Stomach (tissue), 9 donors: ENCODE data around the gene CLSTN3. TPM values are rescaled to one million over a fixed set of nuclear protein-coding genes. Genes with fewer than 3 reads are reported as not detected.

Experiments used
- DNase-seq, 2 donors: peaks; one replicate each; pipeline versions ENCODE4 v3.0.0 to v3.0.0-alpha.2; 2013 to 2019
- H3K27ac ChIP-seq, 5 donors: fragments of 200-600 bp in 4 of 5; sonication (generic) in 4 of 5; one replicate each; pipeline ENCODE4 v1.5.1; 2013 to 2019; ENCODE audit warnings: mild to moderate bottlenecking in 1 of 5, moderate library complexity in 1 of 5
- H3K27me3 ChIP-seq, 3 donors: fragments of 200-600 bp; sonication (generic); one replicate each; pipeline ENCODE4 v1.5.1; 2017 to 2019; ENCODE audit warnings: mixed run types in 1 of 3
- H3K36me3 ChIP-seq, 4 donors: fragments of 200-600 bp; sonication (generic); 1 replicate in 3 of 4; 2 replicates in 1 of 4; pipeline ENCODE4 v1.5.1; 2016 to 2019
- H3K4me1 ChIP-seq, 4 donors: fragments of 200-600 bp; sonication (generic); one replicate each; pipeline ENCODE4 v1.5.1; 2016 to 2019
- H3K4me3 ChIP-seq, 4 donors: fragments of 200-600 bp; sonication (generic) in 3 of 4; one replicate each; pipeline ENCODE4 v1.5.1; 2016 to 2019; ENCODE audit warnings: mild to moderate bottlenecking in 1 of 4
- H3K9me3 ChIP-seq, 4 donors: fragments of 200-600 bp; sonication (generic); one replicate each; pipeline ENCODE4 v1.5.1; 2016 to 2019
- CTCF ChIP-seq, 7 experiments: fragments of 450-650 bp in 4 of 7; fragments of 200-600 bp in 3 of 7; sonication (generic) in 3 of 7; IDR thresholded peaks; one replicate each; pipeline ENCODE4 v1.5.1; 2016 to 2019; ENCODE audit warnings: antibody characterized with exemption in 7 of 7, control low read depth in 2 of 7, mild to moderate bottlenecking in 1 of 7
- EP300 ChIP-seq: sonication (generic); formaldehyde crosslinking; IDR thresholded peaks from one replicate; pipeline ENCODE4 v1.6.1; 2017; ENCODE audit warnings: antibody characterized with exemption
- POLR2A ChIP-seq, 4 donors: fragments of 450-650 bp; IDR thresholded peaks; one replicate each; pipeline ENCODE4 v1.6.1; 2016; ENCODE audit warnings: antibody characterized with exemption in 4 of 4, control low read depth in 2 of 4, mild to moderate bottlenecking in 1 of 4, moderate library complexity in 1 of 4
- POLR2AphosphoS5 ChIP-seq, 3 donors: sonication (generic); formaldehyde crosslinking; IDR thresholded peaks; one replicate each; pipeline ENCODE4 v1.6.1; 2016; ENCODE audit warnings: antibody characterized with exemption in 3 of 3
- WGBS, 5 donors: extraction: QIAGEN DNeasy Blood & Tissue Kit in 3 of 5; methylation state at CpG; one replicate each; pipeline versions ENCODE4 v1.1.5 to v1.1.7; 2013 to 2018; 5-methylcytosine and 5-hydroxymethylcytosine counted together
- intact Hi-C: fragments of 100-400 bp; cut with DNase I; formaldehyde crosslinking; loops from one replicate; pipeline ENCODE4 v1.15.1; 2023; ENCODE audit warnings: low total_unique reads
- polyA plus RNA-seq, 3 donors: library from polyadenylated mRNA; stranded (reverse); fragments of 200-250 nt; gene quantifications; one replicate each; pipeline ENCODE4 v1.2.3, GENCODE V29; 2013
- small RNA-seq, 4 donors: library from RNA; depleted of rRNA; stranded (forward); fragments of <200 nt; gene quantifications; one replicate each; pipeline ENCODE3, GENCODE V24; 2016
- total RNA-seq, 5 donors: library from RNA; depleted of rRNA; stranded (reverse); fragments of >200 nt; gene quantifications; one replicate each; pipeline versions ENCODE4 v1.1.0 to v1.2.3, GENCODE V29; 2014 to 2016
- donor health status: healthy with polysubstance abuse.
- donor health status: Bipolar disorder and iron deficiency.
- donor health status: healthy.

The CLSTN3 gene
- total and polyA plus RNA-seq, 8 donors = 2.4 to 149 (median 17.5) TPM

GRCh38 chr12:7203109-7203508 lies 72.9 kb downstream of the CLSTN3 start:
- TF ChIP-seq CTCF (IDR thresholded peaks at IDR 0.05) (no peak), POLR2A (IDR thresholded peaks at IDR 0.05) (no peak), POLR2AphosphoS5 (IDR thresholded peaks at IDR 0.05) (no peak), EP300 (no peak)
- no peaks in the 10 kb centered on the region for H3K27me3 ChIP-seq
- H3K27ac ChIP-seq = no peak overlapping the region
- no peak overlapping the region for H3K4me3 ChIP-seq
- no peak for DNase-seq
- H3K4me1 ChIP-seq = peaks cover 0 to 3% (median under 1%) of the 10 kb centered on the region in 4 donors
- intact Hi-C loops = no loop called here
- WGBS, 5 donors = 77 to 96% (median 91%) methylated on average over 4 of the region's 4 CpGs
- H3K9me3 ChIP-seq = no peaks in the 10 kb centered on the region
- peaks cover 37 to 96% (median 81%) of the 10 kb centered on the region in 4 donors for H3K36me3 ChIP-seq

GRCh38 chr12:7205091-7205490 lies 74.9 kb downstream of the CLSTN3 start:
- Histone ChIP-seq H3K9me3 (peaks cover 0 to 5% (median 0%) of the 10 kb centered on the region in 4 donors), H3K27ac (no peak overlapping the region), H3K4me1 (no peaks in the 10 kb centered on the region), H3K27me3 (no peaks in the 10 kb centered on the region), H3K36me3 (peaks cover 57 to 97% (median 93%) of the 10 kb centered on the region in 4 donors), H3K4me3 (no peak overlapping the region)
- no peak for TF ChIP-seq EP300
- TF ChIP-seq POLR2AphosphoS5 (IDR thresholded peaks at IDR 0.05) = no peak
- no peak for TF ChIP-seq POLR2A (IDR thresholded peaks at IDR 0.05)
- no peak for TF ChIP-seq CTCF (IDR thresholded peaks at IDR 0.05)
- intact Hi-C loops = no loop called here
- no peak for DNase-seq

- peaks cover 59 to 100% (median 99%) of the 10 kb centered on the region in 4 donors for H3K36me3 ChIP-seq
- intact Hi-C loops = no loop called here
Measured at GRCh38 chr12:7206691-7207090, 76.5 kb downstream of the CLSTN3 start.

GRCh38 chr12:7207866-7208625 lies 77.9 kb downstream of the CLSTN3 start:
- no peak overlapping the region for H3K27ac ChIP-seq

More at GRCh38 chr12:7206691-7207090, 76.5 kb downstream of the CLSTN3 start:
- 88 to 97% (median 95%) methylated on average over 3 of the region's 3 CpGs for WGBS, 5 donors
- Histone ChIP-seq H3K9me3 (peaks cover 0 to 16% (median 0%) of the 10 kb centered on the region in 4 donors), H3K27me3 (no peaks in the 10 kb centered on the region), H3K4me1 (no peaks in the 10 kb centered on the region), H3K4me3 (no peak overlapping the region), H3K27ac (no peak overlapping the region)
- DNase-seq = no peak
- TF ChIP-seq CTCF (IDR thresholded peaks at IDR 0.05) (no peak), EP300 (no peak), POLR2AphosphoS5 (IDR thresholded peaks at IDR 0.05) (no peak), POLR2A (IDR thresholded peaks at IDR 0.05) (no peak)

More at GRCh38 chr12:7207866-7208625, 77.9 kb downstream of the CLSTN3 start:
- Histone ChIP-seq H3K27me3 (no peaks in the 10 kb centered on the region), H3K36me3 (peaks cover 48 to 98% (median 95%) of the 10 kb centered on the region in 4 donors), H3K9me3 (peaks cover 0 to 21% (median 3%) of the 10 kb centered on the region in 4 donors), H3K4me1 (no peaks in the 10 kb centered on the region), H3K4me3 (no peak overlapping the region)
- 92 to 96% (median 95%) methylated on average over 5 to 10 of the region's 10 CpGs for WGBS, 5 donors
- intact Hi-C loops = no loop called here
- TF ChIP-seq CTCF (IDR thresholded peaks at IDR 0.05) = no peak
- no peak for TF ChIP-seq POLR2A (IDR thresholded peaks at IDR 0.05)
- TF ChIP-seq EP300 = no peak
- no peak for TF ChIP-seq POLR2AphosphoS5 (IDR thresholded peaks at IDR 0.05)
- DNase-seq = no peak

Small RNAs within 50 kb of the gene (small RNA-seq; reads per million reads assigned to genes)
- gene RNU6-485P = 0 reads per million in 4 donors

Other genes starting within 250 kb of the CLSTN3 start
- 10 to 100 TPM in 1 of 5 donors, 1 to 10 TPM in 3, not detected in 1; 5.3 to 20.4 (median 9.0) TPM for gene LRRC23, start 225.5 kb upstream of the CLSTN3 start, total RNA-seq
- gene LRRC23, start 225.5 kb upstream of the CLSTN3 start, polyA plus RNA-seq = 10 to 100 TPM in 1 of 3 donors, 1 to 10 TPM in 2; 8.0 to 11.0 (median 9.0) TPM
- 10 to 100 TPM in 2 of 5 donors, 1 to 10 TPM in 3; 2.3 to 62.9 (median 8.6) TPM for gene ENO2, start 215.8 kb upstream of the CLSTN3 start, total RNA-seq
- 10 to 100 TPM in 2 of 3 donors, 1 to 10 TPM in 1; 9.3 to 19.7 (median 10.1) TPM for gene ENO2, start 215.8 kb upstream of the CLSTN3 start, polyA plus RNA-seq
- gene ATN1, start 202.4 kb upstream of the CLSTN3 start, total RNA-seq = 100 to 1,000 TPM in 3 of 5 donors, 10 to 100 TPM in 2; 23.3 to 694 (median 291) TPM
- 10 to 100 TPM; 44.4 to 57.4 (median 48.8) TPM for gene ATN1, start 202.4 kb upstream of the CLSTN3 start, polyA plus RNA-seq
- gene RNU7-1, start 186.6 kb upstream of the CLSTN3 start, total RNA-seq = not detected
- not detected for gene RNU7-1, start 186.6 kb upstream of the CLSTN3 start, polyA plus RNA-seq
- gene C12orf57, start 186.3 kb upstream of the CLSTN3 start, total RNA-seq = 100 to 1,000 TPM; 155 to 453 (median 306) TPM
- 100 to 1,000 TPM; 418 to 621 (median 443) TPM for gene C12orf57, start 186.3 kb upstream of the CLSTN3 start, polyA plus RNA-seq
- 10 to 100 TPM; 11.2 to 36.6 (median 28.0) TPM for gene PTPN6, start 179.0 kb upstream of the CLSTN3 start, total RNA-seq
- 10 to 100 TPM; 40.6 to 51.2 (median 41.2) TPM for gene PTPN6, start 179.0 kb upstream of the CLSTN3 start, polyA plus RNA-seq
- 100 to 1,000 TPM in 4 of 5 donors, 10 to 100 TPM in 1; 49.2 to 441 (median 150) TPM for gene PHB2, start 159.7 kb upstream of the CLSTN3 start, total RNA-seq
- gene PHB2, start 159.7 kb upstream of the CLSTN3 start, polyA plus RNA-seq = 100 to 1,000 TPM; 150 to 179 (median 154) TPM
- 10 to 100 TPM in 3 of 5 donors, 1 to 10 TPM in 2; 1.2 to 86.6 (median 25.2) TPM for gene EMG1, start 159.5 kb upstream of the CLSTN3 start, total RNA-seq
- 10 to 100 TPM; 19.3 to 22.7 (median 21.7) TPM for gene EMG1, start 159.5 kb upstream of the CLSTN3 start, polyA plus RNA-seq
- 100 to 1,000 TPM in 1 of 5 donors, 10 to 100 TPM in 4; 40.3 to 116 (median 57.4) TPM for gene LPCAT3, start 111.9 kb upstream of the CLSTN3 start, total RNA-seq
- 10 to 100 TPM; 15.0 to 35.6 (median 31.9) TPM for gene LPCAT3, start 111.9 kb upstream of the CLSTN3 start, polyA plus RNA-seq
- 100 to 1,000 TPM; 168 to 404 (median 234) TPM for gene C1S, start 69.7 kb upstream of the CLSTN3 start, total RNA-seq
- gene C1S, start 69.7 kb upstream of the CLSTN3 start, polyA plus RNA-seq = 100 to 1,000 TPM in 1 of 3 donors, 10 to 100 TPM in 2; 61.6 to 161 (median 98.4) TPM
- gene C1R, start 37.9 kb upstream of the CLSTN3 start, total RNA-seq = 100 to 1,000 TPM; 111 to 312 (median 139) TPM
- gene C1R, start 37.9 kb upstream of the CLSTN3 start, polyA plus RNA-seq = 100 to 1,000 TPM in 1 of 3 donors, 10 to 100 TPM in 2; 68.9 to 216 (median 84.2) TPM
- 100 to 1,000 TPM in 2 of 5 donors, 10 to 100 TPM in 3; 40.2 to 121 (median 73.3) TPM for gene C1RL, start 21.2 kb upstream of the CLSTN3 start, total RNA-seq
- gene C1RL, start 21.2 kb upstream of the CLSTN3 start, polyA plus RNA-seq = 10 to 100 TPM; 18.6 to 43.9 (median 25.1) TPM
- gene RBP5, start 1.5 kb upstream of the CLSTN3 start, total RNA-seq = not detected
- gene RBP5, start 1.5 kb upstream of the CLSTN3 start, polyA plus RNA-seq = 1 to 10 TPM; 3.3 to 5.3 (median 5.0) TPM
- gene PEX5, start 59.3 kb downstream of the CLSTN3 start, total RNA-seq = 10 to 100 TPM; 21.7 to 49.0 (median 24.1) TPM
- gene PEX5, start 59.3 kb downstream of the CLSTN3 start, polyA plus RNA-seq = 10 to 100 TPM; 15.7 to 23.4 (median 22.6) TPM
- gene ACSM4, start 173.7 kb downstream of the CLSTN3 start, total RNA-seq = not detected
- not detected for gene ACSM4, start 173.7 kb downstream of the CLSTN3 start, polyA plus RNA-seq